Stimulated activated naive B cell treated with anti-CD40 and anti-IgM and Interleukin-4, amounts not matched to agents 10 μg/mL and 1 μg/mL and 100 μg/mL, for 72 hours (primary cell): ENCODE results near the gene NUP58.

Experiments
- ATAC-seq, 2 donors: fragments of 150-1000 bp; cut with Tn5 transposase; replicated peaks; 2 replicates each; pipeline ENCODE4 v1.10.0; 2021; ENCODE audit warnings: moderate library complexity in 1 of 2
- DNase-seq: peaks from one replicate; pipeline ENCODE4 v3.0.0; 2021
- H3K27ac Mint-ChIP-seq: one replicate; pipeline ENCODE4 v1.8.0; 2022; ENCODE audit warnings: mild to moderate bottlenecking, mixed read lengths
- H3K27me3 Mint-ChIP-seq, 2 donors: one replicate each; pipeline ENCODE4 v1.8.0; 2022; ENCODE audit warnings: mixed read lengths in 2 of 2
- H3K36me3 Mint-ChIP-seq, 2 donors: one replicate each; pipeline ENCODE4 v1.8.0; 2022; ENCODE audit warnings: mixed read lengths in 2 of 2, mild to moderate bottlenecking in 1 of 2
- H3K4me1 Mint-ChIP-seq, 2 donors: one replicate each; pipeline ENCODE4 v1.8.0; 2022; ENCODE audit warnings: mixed read lengths in 2 of 2, mild to moderate bottlenecking in 1 of 2
- H3K4me3 Mint-ChIP-seq, 2 donors: one replicate each; pipeline ENCODE4 v1.8.0; 2022; ENCODE audit warnings: mild to moderate bottlenecking in 2 of 2, mixed read lengths in 2 of 2, moderate library complexity in 1 of 2
- H3K9me3 Mint-ChIP-seq, 2 donors: one replicate each; pipeline ENCODE4 v1.8.0; 2022; ENCODE audit warnings: mixed read lengths in 2 of 2, mild to moderate bottlenecking in 1 of 2

Gene NUP58, protein sequence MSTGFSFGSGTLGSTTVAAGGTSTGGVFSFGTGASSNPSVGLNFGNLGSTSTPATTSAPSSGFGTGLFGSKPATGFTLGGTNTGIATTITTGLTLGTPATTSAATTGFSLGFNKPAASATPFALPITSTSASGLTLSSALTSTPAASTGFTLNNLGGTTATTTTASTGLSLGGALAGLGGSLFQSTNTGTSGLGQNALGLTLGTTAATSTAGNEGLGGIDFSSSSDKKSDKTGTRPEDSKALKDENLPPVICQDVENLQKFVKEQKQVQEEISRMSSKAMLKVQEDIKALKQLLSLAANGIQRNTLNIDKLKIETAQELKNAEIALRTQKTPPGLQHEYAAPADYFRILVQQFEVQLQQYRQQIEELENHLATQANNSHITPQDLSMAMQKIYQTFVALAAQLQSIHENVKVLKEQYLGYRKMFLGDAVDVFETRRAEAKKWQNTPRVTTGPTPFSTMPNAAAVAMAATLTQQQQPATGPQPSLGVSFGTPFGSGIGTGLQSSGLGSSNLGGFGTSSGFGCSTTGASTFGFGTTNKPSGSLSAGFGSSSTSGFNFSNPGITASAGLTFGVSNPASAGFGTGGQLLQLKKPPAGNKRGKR

DNA sequence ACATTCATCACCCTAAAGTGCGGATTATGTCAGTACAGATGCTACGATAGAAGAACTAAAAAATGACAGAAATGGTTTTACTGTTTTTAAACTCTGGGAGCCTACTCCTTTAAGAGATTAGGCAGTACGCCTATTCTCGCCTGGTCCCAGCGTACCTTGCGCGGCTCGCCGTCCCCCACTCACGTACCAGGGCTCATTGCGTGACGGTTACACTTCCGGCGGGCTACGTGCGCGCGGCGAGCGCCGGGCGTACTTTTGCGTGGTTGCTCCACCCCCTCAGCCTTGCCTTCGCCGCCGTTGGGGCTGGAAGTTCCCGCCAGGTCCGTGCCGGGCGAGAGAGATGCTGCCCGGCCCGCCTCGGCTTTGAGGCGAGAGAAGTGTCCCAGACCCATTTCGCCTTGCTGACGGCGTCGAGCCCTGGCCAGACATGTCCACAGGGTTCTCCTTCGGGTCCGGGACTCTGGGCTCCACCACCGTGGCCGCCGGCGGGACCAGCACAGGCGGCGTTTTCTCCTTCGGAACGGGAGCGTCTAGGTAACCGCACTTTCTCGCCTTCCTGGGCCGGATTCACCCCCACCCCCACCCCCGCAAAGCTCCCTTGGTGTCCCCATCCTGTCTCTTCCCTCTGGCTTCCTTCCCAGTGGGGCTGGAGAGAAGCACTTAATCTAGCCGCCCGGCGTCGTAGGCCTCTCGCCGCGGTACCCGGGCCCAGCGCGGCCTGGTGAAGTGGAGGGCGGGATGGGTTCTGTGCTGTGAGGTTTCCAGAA is at the start of gene NUP58:
Gene NUP58 (plus strand): TSS at position 279 of the 767 bp plus-strand sequence. CDS start 149 bp downstream, at position 428.
- no peaks in the 10 kb centered on the region for H3K9me3 Mint-ChIP-seq
- H3K4me1 Mint-ChIP-seq = peaks cover 6 to 29% of the 10 kb centered on the region in 2 donors
- peak; percentile 98 to 99 for ATAC-seq
- peak within 1 kb of the TSS; percentile 92 to 95 for H3K4me3 Mint-ChIP-seq
- peaks cover 8 to 10% of the 10 kb centered on the region in 2 donors for H3K36me3 Mint-ChIP-seq
- peaks cover 11 to 20% of the 10 kb centered on the region in 2 donors for H3K27me3 Mint-ChIP-seq
- DNase-seq = peak; percentile 92
- peak within 1 kb of the TSS; percentile 97 for H3K27ac Mint-ChIP-seq

DNA sequence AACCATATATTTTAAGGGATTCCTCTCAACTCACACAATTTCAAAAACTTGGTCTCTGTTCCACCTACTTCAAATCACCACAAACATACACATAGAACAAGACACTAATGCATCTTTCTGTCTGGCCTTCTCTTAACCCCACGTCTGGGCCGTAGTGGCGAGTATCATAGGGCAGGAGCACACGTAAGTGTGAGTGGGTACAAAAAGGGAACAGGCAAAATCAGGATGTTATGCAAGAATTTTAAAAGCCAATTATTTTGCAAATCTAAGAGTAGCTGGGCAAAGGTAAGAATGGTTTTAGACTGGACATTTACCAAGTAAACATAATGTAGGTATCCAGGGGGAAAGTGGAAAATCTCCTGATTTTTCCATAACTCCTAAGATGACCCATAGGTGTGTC is 49.2 kb upstream of the NUP58 start:
- no peaks in the 10 kb centered on the region for H3K9me3 Mint-ChIP-seq
- peaks cover 21 to 32% of the 10 kb centered on the region in 2 donors for H3K36me3 Mint-ChIP-seq
- no peak overlapping the region for H3K27ac Mint-ChIP-seq
- H3K27me3 Mint-ChIP-seq = no peaks in the 10 kb centered on the region
- H3K4me1 Mint-ChIP-seq = peaks cover 3 to 8% of the 10 kb centered on the region in 2 donors
- DNase-seq (no peak), ATAC-seq (no peak)
- H3K4me3 Mint-ChIP-seq = no peak overlapping the region

DNA sequence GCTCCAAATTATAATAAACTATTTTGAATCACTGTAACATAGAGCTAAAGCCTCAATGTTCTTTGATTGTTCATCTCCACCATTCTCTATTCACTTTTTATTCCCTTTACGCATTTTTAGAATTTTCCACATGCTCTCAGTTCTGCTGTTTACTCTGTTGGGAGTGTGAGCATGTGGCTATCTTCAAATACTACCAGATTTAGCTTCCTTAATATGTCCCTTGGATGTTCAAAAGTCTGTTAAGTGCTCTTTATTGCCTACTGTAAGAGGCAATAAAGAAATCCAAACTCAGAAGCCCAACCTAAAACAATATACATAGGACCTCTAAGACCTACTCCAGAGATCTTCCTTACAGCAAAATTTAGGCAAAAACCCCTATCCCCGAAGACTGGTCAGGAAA is 48.7 kb upstream of the NUP58 start:
- H3K36me3 Mint-ChIP-seq = peaks cover 25 to 37% of the 10 kb centered on the region in 2 donors
- H3K4me3 Mint-ChIP-seq = no peak overlapping the region
- DNase-seq (no peak), ATAC-seq (no peak)
- H3K27me3 Mint-ChIP-seq = no peaks in the 10 kb centered on the region
- peaks cover 3 to 7% of the 10 kb centered on the region in 2 donors for H3K4me1 Mint-ChIP-seq
- no peaks in the 10 kb centered on the region for H3K9me3 Mint-ChIP-seq
- H3K27ac Mint-ChIP-seq = peak overlapping the region; percentile 52

DNA sequence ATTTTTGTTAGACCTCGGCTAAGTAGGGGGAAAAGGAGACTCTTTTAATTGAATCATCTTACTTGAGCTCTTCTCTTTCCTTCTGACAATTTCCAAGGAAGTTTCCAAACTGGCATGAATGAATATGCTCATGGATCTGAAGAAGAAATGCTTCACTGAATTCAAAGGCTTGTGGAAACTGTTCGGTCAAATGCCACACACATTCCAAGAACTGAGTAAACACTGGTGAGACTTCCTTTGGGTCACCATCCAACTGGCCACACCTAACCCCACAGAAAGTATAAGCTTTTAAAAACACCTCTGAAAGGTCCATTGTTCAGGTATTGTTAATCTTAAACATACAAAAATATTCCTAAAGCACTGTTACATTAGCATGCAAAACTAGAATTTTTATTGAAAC is 47.7 kb upstream of the NUP58 start:
- H3K27ac Mint-ChIP-seq = no peak overlapping the region
- peaks cover 3 to 7% of the 10 kb centered on the region in 2 donors for H3K4me1 Mint-ChIP-seq
- DNase-seq = no peak
- peaks cover 26 to 37% of the 10 kb centered on the region in 2 donors for H3K36me3 Mint-ChIP-seq
- H3K4me3 Mint-ChIP-seq = no peak overlapping the region
- H3K27me3 Mint-ChIP-seq = no peaks in the 10 kb centered on the region
- no peaks in the 10 kb centered on the region for H3K9me3 Mint-ChIP-seq
- ATAC-seq = no peak

DNA sequence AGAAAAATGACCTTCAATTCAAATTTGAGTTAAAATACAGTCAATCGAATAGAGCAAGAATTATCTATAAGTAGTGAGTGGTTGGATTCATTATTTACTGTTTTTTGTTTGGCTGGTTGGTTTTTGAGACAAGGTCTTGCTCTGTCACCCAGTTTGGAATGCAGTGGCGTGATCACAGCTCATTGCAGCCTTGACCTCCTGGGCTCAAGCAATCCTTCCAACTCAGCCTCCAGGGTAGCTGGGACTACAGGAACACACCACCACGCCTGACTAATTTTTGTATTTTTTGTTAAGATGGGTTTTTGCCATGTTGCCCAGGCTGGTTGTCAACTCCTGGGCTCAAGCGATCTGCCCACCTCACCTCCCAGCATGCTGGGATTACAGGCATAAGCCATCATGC is 39.2 kb upstream of the NUP58 start:
- no peak overlapping the region for H3K27ac Mint-ChIP-seq
- H3K36me3 Mint-ChIP-seq = peaks cover 18 to 30% of the 10 kb centered on the region in 2 donors
- ATAC-seq (no peak), DNase-seq (no peak)
- H3K4me3 Mint-ChIP-seq = no peak overlapping the region
- H3K9me3 Mint-ChIP-seq = no peaks in the 10 kb centered on the region
- H3K27me3 Mint-ChIP-seq = no peaks in the 10 kb centered on the region
- no peaks in the 10 kb centered on the region for H3K4me1 Mint-ChIP-seq

DNA sequence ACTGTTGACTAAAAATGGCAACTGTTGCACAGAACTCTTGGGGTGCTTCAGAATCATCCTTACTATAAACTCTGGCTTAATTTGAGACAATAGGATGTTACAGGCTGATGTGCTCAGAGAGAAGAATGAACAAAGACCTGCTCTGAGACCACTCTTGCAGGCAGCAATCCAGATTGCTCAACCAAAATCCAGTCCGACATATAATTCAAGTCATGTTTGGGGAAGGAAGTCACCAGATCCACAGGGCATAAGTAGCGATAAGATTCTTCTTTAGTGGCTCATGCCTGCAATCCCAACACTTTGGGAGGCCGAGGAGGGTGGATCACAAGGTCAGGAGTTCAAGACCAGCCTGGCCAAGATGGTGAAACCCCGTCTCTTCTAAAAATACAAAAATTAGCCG is 34.7 kb upstream of the NUP58 start:
- Mint-ChIP-seq H3K4me1 (peaks cover 0 to 5% of the 10 kb centered on the region in 2 donors), H3K4me3 (no peak overlapping the region), H3K9me3 (no peaks in the 10 kb centered on the region), H3K36me3 (peaks cover 13 to 36% of the 10 kb centered on the region in 2 donors), H3K27ac (no peak overlapping the region), H3K27me3 (no peaks in the 10 kb centered on the region)
- ATAC-seq (no peak), DNase-seq (no peak)

DNA sequence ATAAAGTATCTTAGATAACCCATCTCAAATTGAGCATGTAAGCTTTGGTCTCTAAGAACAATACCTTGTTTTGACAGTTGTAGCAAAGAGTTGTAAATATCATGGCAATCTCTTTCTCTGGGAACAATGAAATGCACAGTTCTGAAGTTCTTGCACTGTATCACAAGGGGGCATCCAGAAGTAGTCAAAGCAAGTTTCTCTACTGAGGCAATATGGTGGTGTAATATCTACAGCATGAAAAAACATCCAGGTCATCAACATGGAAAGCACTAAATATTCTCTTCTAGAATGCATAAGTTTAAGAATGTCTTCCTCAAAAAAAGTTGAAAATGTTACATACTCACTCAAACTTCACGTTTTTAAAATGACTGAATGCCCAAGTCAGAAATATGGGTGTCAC is 33.7 kb upstream of the NUP58 start:
- Mint-ChIP-seq H3K4me1 (peaks cover 0 to 5% of the 10 kb centered on the region in 2 donors), H3K27me3 (no peaks in the 10 kb centered on the region), H3K27ac (no peak overlapping the region), H3K36me3 (peaks cover 18 to 41% of the 10 kb centered on the region in 2 donors), H3K4me3 (no peak overlapping the region), H3K9me3 (no peaks in the 10 kb centered on the region)
- DNase-seq (no peak), ATAC-seq (no peak)

DNA sequence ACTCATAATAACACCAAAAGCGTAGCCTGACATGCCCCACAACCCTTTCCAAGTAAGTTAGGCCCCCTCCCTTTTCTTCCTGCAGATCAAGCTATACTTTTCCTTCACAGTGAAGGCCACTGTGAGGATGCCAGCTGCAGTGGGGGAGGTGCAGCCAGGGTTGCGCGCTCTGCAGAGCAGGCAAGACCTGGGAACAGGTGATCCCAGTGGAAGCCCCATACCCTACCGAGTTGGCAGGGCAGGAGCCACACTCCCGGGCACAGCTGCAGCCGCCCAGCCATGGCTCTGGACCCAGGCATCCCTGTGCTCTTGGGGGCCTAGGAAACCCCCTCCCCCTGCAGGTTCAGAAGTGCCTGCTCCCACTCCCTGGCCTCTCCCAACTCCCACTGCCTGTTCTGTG is 32.9 kb upstream of the NUP58 start:
- DNase-seq (no peak), ATAC-seq (no peak)
- Mint-ChIP-seq H3K4me3 (no peak overlapping the region), H3K27me3 (no peaks in the 10 kb centered on the region), H3K4me1 (peaks cover 0 to 5% of the 10 kb centered on the region in 2 donors), H3K27ac (no peak overlapping the region), H3K9me3 (no peaks in the 10 kb centered on the region), H3K36me3 (peaks cover 18 to 34% of the 10 kb centered on the region in 2 donors)

DNA sequence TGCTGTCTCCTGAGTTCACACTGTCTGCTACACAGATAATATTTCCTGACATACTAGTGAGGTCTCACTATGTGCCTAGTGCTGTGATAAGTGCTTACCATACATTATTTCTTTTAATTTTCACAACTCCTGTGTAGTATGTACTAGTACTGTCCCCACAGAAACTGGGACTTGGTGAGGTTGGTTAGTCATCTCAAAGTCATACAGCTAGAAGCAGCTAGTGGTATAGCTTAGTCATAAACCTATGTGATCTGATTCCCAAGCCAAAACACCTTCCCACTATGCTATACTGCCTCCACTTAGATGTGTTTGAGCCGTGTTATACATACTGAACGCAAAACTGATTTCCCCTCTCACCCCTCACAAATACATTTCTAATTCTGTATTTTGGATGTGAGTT is 24.7 kb upstream of the NUP58 start:
- peaks cover 9 to 22% of the 10 kb centered on the region in 2 donors for H3K36me3 Mint-ChIP-seq
- no peaks in the 10 kb centered on the region for H3K9me3 Mint-ChIP-seq
- no peaks in the 10 kb centered on the region for H3K27me3 Mint-ChIP-seq
- H3K4me3 Mint-ChIP-seq = no peak overlapping the region
- ATAC-seq (peak in 1 of 2 donors; percentile 35), DNase-seq (no peak)
- H3K27ac Mint-ChIP-seq = no peak overlapping the region
- H3K4me1 Mint-ChIP-seq = peaks cover 29 to 48% of the 10 kb centered on the region in 2 donors

DNA sequence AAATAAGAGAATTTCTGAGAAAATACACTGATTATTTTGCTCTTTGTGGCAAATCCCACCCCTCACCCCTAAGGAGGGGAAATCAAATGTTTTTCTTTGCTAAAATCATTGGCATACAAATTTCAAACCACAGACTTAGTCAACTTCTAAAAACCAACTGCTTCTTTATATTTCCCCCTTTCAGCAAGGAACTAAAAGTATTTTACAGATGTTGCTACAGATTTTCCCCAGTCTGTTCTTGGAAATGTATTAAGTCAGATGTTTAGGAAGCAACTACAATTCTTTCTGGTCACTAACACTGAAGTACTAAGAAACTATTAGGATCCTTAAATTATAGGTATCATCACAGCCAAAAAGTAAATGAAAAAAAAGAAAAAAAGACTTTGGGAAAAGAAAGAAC is 21.0 kb upstream of the NUP58 start:
- no peak for DNase-seq
- Mint-ChIP-seq H3K4me3 (peak overlapping the region in 1 of 2 donors; percentile 14), H3K4me1 (peaks cover 39 to 66% of the 10 kb centered on the region in 2 donors), H3K9me3 (no peaks in the 10 kb centered on the region), H3K36me3 (peaks cover 7 to 23% of the 10 kb centered on the region in 2 donors), H3K27ac (peak overlapping the region; percentile 68), H3K27me3 (no peaks in the 10 kb centered on the region)
- ATAC-seq = no peak

DNA sequence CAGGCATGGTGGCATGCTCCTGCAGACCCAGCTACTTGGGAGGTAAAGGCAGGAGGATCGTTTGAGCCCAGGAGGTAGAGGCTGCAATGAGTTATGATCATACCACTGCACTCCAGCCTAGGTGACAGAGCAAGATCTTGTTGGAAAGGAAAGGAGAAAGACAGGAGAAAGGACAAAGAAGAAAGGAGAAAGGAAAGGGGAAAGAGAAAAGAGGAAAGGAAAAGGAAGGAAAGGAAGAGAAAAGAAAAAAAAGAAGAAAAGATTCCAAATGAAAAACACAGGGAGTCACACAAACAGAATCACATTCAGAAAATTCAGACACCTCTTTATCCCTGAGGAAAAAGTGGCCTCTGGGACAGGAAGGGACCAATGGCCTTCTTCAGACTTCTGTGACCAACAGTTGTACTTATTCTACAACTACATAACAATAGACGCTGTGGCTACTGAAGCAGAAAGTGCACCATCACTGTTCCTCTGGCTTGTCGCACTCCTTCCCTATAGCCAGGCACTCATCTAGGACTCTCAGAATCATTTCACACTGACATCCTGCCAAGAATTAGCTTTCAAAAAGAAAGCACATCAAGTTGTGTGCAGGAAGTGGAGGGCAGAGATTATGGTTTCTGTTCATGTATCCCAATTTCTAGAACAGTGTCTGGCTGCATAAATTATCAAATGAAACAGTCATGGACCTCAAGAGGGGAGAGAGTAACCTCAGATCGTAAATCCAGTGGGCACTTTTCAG is 20.1 kb upstream of the NUP58 start:
- DNase-seq (peak; percentile 2), ATAC-seq (peak; percentile 74 to 76)
- peaks cover 7 to 23% of the 10 kb centered on the region in 2 donors for H3K36me3 Mint-ChIP-seq
- H3K4me1 Mint-ChIP-seq = peaks cover 39 to 73% of the 10 kb centered on the region in 2 donors
- no peaks in the 10 kb centered on the region for H3K27me3 Mint-ChIP-seq
- peak overlapping the region; percentile 35 to 57 for H3K4me3 Mint-ChIP-seq
- peak overlapping the region; percentile 43 for H3K27ac Mint-ChIP-seq
- no peaks in the 10 kb centered on the region for H3K9me3 Mint-ChIP-seq

DNA sequence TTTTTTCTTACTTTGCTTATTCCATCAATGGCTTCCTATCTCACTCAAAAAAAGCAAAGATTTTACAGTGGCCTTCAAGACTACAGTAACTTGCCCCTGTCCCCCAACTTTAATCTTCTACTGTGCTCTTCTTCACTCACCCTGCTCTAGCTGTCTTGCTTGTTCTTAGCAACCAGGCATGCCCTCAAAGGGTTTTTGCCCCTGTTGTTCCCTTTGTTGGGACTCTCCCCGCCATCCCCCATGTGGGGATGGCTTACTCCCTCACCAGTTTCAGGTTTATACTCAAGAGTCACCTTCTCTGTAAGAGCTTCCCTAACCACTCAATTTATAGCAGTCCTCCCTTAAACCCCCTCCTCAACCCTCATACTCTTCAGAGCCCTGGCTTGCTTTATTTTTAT is 19.5 kb upstream of the NUP58 start:
- peak overlapping the region; percentile 43 for H3K27ac Mint-ChIP-seq
- no peaks in the 10 kb centered on the region for H3K27me3 Mint-ChIP-seq
- peak; percentile 14 for DNase-seq
- H3K36me3 Mint-ChIP-seq = peaks cover 7 to 23% of the 10 kb centered on the region in 2 donors
- ATAC-seq = peak; percentile 49 to 53
- no peaks in the 10 kb centered on the region for H3K9me3 Mint-ChIP-seq
- H3K4me1 Mint-ChIP-seq = peaks cover 37 to 71% of the 10 kb centered on the region in 2 donors
- H3K4me3 Mint-ChIP-seq = peak overlapping the region; percentile 19 to 26

DNA sequence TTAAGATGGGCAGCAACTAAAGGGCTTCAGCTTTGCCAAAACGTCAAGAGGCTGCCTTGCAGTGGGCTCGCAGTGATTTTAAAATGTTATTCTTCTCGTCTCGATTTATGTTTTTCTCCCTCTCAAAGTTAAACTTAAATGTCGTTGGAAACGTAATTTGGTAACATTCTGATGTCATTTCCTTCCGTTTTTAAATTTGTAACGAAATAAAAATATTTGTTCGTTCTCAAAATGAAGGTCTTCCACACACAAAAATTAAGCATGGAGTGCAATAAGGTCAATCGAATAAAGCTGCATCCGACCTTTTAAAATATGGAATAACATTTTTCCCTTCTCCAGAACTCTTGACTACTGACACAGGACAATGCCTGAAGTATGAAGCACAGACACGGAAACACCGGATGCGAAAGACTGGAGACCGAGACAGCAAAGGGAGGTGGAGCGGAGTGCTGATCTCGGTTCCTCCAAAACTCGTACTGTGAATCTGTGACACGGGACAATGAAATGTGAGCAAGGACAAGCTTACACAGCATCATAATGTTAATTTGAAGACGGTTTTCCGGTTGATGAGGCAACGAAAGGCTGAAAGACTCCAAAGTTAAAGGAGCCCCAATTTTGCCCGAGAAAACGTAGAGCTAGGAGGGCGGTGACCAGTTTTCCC is 15.0 kb upstream of the NUP58 start:
- ATAC-seq (peak; percentile 60 to 65), DNase-seq (peak; percentile 47)
- Mint-ChIP-seq H3K27me3 (peaks cover 3 to 10% of the 10 kb centered on the region in 2 donors), H3K4me1 (peaks cover 20 to 37% of the 10 kb centered on the region in 2 donors), H3K27ac (peak overlapping the region; percentile 99), H3K36me3 (peaks cover 3 to 14% of the 10 kb centered on the region in 2 donors), H3K9me3 (no peaks in the 10 kb centered on the region), H3K4me3 (peak overlapping the region; percentile 83 to 84)
